SK-N-SH treated with all-trans-retinoic acid at 6 μM for 48 hours (cell line): ENCODE measurements around the gene TDRD9.

Experiments used
- ATAC-seq: fragments of 200-7000 bp; cut with Tn5 transposase; 3 replicates; pipeline ENCODE4 v1.9.1; 2020; ENCODE audit warnings: mild to moderate bottlenecking, moderate library complexity
- ARNTL ChIP-seq: fragments of 450-650 bp; formaldehyde crosslinking; IDR thresholded peaks from 2 replicates; pipeline ENCODE4 v1.5.0; 2020; ENCODE audit warnings: low read depth, mild to moderate bottlenecking, moderate library complexity, borderline replicate concordance
- BACH2 ChIP-seq: fragments of 250-450 bp; sonication (Bioruptor Pico); IDR thresholded peaks from 2 replicates; pipeline ENCODE4 v1.9.0; 2021; ENCODE audit warnings: mild to moderate bottlenecking, borderline replicate concordance
- ESRRG ChIP-seq: fragments of 250-450 bp; sonication (Bioruptor Pico); IDR thresholded peaks from 2 replicates; pipeline ENCODE4 v1.6.1; 2021; ENCODE audit warnings: mild to moderate bottlenecking
- GLIS3 ChIP-seq: fragments of 250-450 bp; sonication (Bioruptor Pico); IDR thresholded peaks from 2 replicates; pipeline ENCODE4 v1.5.0; 2020; ENCODE audit warnings: mild to moderate bottlenecking, moderate library complexity
- OSR1 ChIP-seq: fragments of 250-450 bp; sonication (Bioruptor Pico); IDR thresholded peaks from 2 replicates; pipeline ENCODE4 v1.8.0; 2022; ENCODE audit warnings: moderate library complexity, mild to moderate bottlenecking, inconsistent platforms
- PPARA ChIP-seq: fragments of 250-450 bp; sonication (Bioruptor Pico); IDR thresholded peaks from 2 replicates; pipeline ENCODE4 v1.5.0; 2020; ENCODE audit warnings: mild to moderate bottlenecking, borderline replicate concordance
- RARB ChIP-seq: fragments of 250-450 bp; sonication (Bioruptor Pico); IDR thresholded peaks from 2 replicates; pipeline ENCODE4 v1.8.0; 2021; ENCODE audit warnings: mild to moderate bottlenecking, moderate library complexity
- SNAI2 ChIP-seq: fragments of 250-450 bp; sonication (Bioruptor Pico); IDR thresholded peaks from 2 replicates; pipeline ENCODE4 v1.5.0; 2020; ENCODE audit warnings: mild to moderate bottlenecking, moderate library complexity
- TCF4 ChIP-seq: fragments of 250-450 bp; sonication (Bioruptor Pico); IDR thresholded peaks from 2 replicates; pipeline ENCODE4 v1.8.0; 2021; ENCODE audit warnings: mild to moderate bottlenecking, moderate library complexity, borderline replicate concordance
- TOX ChIP-seq: fragments of 250-450 bp; sonication (Bioruptor Pico); IDR thresholded peaks from 2 replicates; pipeline ENCODE4 v1.8.0; 2021; ENCODE audit warnings: mild to moderate bottlenecking, moderate library complexity, borderline replicate concordance
- ZC3H10 ChIP-seq: fragments of 250-450 bp; sonication (Bioruptor Pico); IDR thresholded peaks from 2 replicates; pipeline ENCODE4 v1.5.1; 2021; ENCODE audit warnings: mild to moderate bottlenecking, moderate library complexity
- ZFP3 ChIP-seq: fragments of 250-450 bp; sonication (Bioruptor Pico); IDR thresholded peaks from 2 replicates; pipeline ENCODE4 v1.5.0; 2020; ENCODE audit warnings: mild to moderate bottlenecking, moderate library complexity
- ZFP30 ChIP-seq: fragments of 450-650 bp; formaldehyde crosslinking; IDR thresholded peaks from 2 replicates; pipeline ENCODE4 v1.5.0; 2022; ENCODE audit warnings: mild to moderate bottlenecking, moderate library complexity
- ZNF70 ChIP-seq: fragments of 450-650 bp; formaldehyde crosslinking; IDR thresholded peaks from 2 replicates; pipeline ENCODE4 v1.5.0; 2020; ENCODE audit warnings: mild to moderate bottlenecking, moderate library complexity
- ZNF8 ChIP-seq: fragments of 450-650 bp; formaldehyde crosslinking; IDR thresholded peaks from 2 replicates; pipeline ENCODE4 v1.5.0; 2020; ENCODE audit warnings: mild to moderate bottlenecking, moderate library complexity
- TF ChIP-seq, protein P1 (sequence below): fragments of 250-450 bp; sonication (Bioruptor Pico); IDR thresholded peaks from 2 replicates; pipeline ENCODE4 v1.8.0; 2020; ENCODE audit warnings: mild to moderate bottlenecking, moderate library complexity, borderline replicate concordance
- TF ChIP-seq, protein P2 (sequence below): fragments of 250-450 bp; sonication (Bioruptor Pico); IDR thresholded peaks from 2 replicates; pipeline ENCODE4 v1.8.0; 2021; ENCODE audit warnings: low read depth, mild to moderate bottlenecking, moderate library complexity, borderline replicate concordance
- TF ChIP-seq, protein P3 (sequence below): fragments of 250-450 bp; sonication (Bioruptor Pico); IDR thresholded peaks from 2 replicates; pipeline ENCODE4 v1.5.1; 2020; ENCODE audit warnings: low read depth, mild to moderate bottlenecking, moderate library complexity
- TF ChIP-seq, protein P4 (sequence below): fragments of 250-450 bp; sonication (Bioruptor Pico); IDR thresholded peaks from 2 replicates; pipeline ENCODE4 v1.5.1; 2021; ENCODE audit warnings: mild to moderate bottlenecking, moderate library complexity
- TF ChIP-seq, protein P5 (sequence below): fragments of 250-450 bp; sonication (Bioruptor Pico); IDR thresholded peaks from 2 replicates; pipeline ENCODE4 v1.5.0; 2020; ENCODE audit warnings: mild to moderate bottlenecking, moderate library complexity

The TDRD9 gene

DNA sequence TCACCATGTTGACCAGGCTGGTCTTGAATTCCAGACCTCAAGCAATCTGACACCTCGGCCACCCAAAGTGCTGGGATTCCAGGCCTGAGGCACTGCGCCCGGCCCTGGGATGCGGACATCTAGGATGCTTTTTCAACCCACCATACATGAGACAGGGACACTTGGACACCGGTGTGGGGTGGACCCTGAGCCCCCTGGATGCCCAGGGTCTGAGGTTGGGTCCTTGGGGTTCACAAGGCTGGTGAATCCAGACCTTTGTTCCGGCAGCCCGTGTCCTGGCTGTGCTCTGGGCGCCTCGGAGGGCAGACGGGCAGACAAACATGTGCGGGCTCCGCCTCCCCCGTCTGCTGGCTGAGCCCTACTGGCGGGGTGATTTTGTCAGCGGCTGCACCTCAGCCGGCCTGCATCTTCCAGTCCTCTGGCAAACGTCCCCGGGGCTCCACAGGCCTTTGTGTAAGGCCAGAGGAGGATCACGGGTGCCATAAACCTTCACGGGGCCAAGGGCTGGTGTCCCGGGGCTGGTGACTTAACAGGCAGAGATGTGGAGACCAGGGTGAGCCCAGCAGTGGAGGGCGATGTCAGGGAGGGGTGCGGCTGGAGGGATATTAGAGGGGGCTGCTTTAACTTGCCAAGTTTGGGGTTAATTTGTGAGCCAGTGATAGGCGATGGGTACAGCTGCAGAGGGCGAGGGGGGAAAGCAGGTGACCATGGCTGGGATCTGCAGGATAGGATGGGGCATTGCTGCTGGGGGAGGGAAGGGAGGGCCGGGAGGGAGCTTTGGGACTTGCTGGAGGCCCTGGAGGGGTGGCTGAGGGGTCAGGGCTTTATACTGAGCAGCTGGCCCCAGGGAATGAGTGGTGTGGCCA lies 163.0 kb downstream of the TDRD9 start (continued):
- TF ChIP-seq ESRRG (CRISPR knock-in tag), result no peak
- TF ChIP-seq ZFP30 (CRISPR knock-in tag), result no peak
- TF ChIP-seq PPARA (CRISPR knock-in tag), result no peak
- TF ChIP-seq, protein P1, sequence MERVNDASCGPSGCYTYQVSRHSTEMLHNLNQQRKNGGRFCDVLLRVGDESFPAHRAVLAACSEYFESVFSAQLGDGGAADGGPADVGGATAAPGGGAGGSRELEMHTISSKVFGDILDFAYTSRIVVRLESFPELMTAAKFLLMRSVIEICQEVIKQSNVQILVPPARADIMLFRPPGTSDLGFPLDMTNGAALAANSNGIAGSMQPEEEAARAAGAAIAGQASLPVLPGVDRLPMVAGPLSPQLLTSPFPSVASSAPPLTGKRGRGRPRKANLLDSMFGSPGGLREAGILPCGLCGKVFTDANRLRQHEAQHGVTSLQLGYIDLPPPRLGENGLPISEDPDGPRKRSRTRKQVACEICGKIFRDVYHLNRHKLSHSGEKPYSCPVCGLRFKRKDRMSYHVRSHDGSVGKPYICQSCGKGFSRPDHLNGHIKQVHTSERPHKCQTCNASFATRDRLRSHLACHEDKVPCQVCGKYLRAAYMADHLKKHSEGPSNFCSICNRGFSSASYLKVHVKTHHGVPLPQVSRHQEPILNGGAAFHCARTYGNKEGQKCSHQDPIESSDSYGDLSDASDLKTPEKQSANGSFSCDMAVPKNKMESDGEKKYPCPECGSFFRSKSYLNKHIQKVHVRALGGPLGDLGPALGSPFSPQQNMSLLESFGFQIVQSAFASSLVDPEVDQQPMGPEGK (CRISPR knock-in tag), result no peak

DNA sequence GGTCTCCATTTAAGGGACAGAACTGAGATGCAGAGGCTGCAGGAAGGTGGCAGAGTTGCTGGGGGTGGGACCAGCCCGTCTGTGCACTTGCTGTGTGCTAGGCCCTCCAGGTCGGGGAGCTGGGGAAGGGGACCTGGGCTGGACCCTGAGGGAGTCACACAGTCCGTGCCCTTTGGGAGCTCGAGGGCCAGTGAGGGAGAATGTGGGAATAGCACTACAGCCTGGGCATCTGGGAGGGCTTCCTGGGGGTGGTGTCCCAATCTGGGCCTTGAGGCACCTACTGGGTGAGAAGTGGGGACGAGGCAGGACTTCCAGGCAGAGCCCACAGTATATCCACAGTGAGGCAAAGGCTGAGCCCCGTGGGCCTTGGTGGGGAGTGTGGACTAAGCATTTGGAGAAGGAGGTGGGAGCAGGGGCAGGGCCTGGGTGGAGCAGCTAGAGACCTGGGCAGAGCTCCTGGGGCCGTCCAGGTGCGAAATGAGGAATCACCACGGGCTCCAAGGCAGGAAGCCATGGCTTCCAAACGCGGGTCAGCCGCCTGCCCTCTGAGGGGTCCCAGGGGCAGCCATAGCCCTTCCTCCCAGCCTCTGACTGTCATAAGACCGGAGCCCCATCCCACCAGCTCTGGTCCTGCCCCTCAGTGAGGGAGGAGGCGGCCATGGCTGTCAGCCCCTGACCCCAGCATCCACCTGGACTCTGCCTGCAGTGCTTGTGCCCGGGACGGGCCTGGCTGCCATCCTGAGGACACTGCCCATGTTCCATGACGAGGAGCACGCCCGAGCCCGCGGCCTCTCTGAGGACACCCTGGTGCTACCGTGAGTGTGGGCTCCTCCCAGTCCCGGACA lies 163.9 kb downstream of the TDRD9 start:
- ATAC-seq, result no peak
- TF ChIP-seq ZNF8, result no peak
- TF ChIP-seq SNAI2 (CRISPR knock-in tag), result no peak
- TF ChIP-seq GLIS3 (CRISPR knock-in tag), result no peak
- no peak for TF ChIP-seq TCF4 (CRISPR knock-in tag)
- TF ChIP-seq ZFP3 (CRISPR knock-in tag), result no peak
- TF ChIP-seq, protein P2, sequence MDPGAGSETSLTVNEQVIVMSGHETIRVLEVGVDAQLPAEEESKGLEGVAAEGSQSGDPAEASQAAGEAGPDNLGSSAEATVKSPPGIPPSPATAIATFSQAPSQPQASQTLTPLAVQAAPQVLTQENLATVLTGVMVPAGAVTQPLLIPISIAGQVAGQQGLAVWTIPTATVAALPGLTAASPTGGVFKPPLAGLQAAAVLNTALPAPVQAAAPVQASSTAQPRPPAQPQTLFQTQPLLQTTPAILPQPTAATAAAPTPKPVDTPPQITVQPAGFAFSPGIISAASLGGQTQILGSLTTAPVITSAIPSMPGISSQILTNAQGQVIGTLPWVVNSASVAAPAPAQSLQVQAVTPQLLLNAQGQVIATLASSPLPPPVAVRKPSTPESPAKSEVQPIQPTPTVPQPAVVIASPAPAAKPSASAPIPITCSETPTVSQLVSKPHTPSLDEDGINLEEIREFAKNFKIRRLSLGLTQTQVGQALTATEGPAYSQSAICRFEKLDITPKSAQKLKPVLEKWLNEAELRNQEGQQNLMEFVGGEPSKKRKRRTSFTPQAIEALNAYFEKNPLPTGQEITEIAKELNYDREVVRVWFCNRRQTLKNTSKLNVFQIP (CRISPR knock-in tag), result no peak
- TF ChIP-seq ZC3H10 (CRISPR knock-in tag), result no peak
- TF ChIP-seq ESRRG (CRISPR knock-in tag), result no peak
- TF ChIP-seq, protein P3, sequence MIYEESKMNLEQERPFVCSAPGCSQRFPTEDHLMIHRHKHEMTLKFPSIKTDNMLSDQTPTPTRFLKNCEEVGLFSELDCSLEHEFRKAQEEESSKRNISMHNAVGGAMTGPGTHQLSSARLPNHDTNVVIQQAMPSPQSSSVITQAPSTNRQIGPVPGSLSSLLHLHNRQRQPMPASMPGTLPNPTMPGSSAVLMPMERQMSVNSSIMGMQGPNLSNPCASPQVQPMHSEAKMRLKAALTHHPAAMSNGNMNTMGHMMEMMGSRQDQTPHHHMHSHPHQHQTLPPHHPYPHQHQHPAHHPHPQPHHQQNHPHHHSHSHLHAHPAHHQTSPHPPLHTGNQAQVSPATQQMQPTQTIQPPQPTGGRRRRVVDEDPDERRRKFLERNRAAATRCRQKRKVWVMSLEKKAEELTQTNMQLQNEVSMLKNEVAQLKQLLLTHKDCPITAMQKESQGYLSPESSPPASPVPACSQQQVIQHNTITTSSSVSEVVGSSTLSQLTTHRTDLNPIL (CRISPR knock-in tag), result no peak
- no peak for TF ChIP-seq ZNF70 (CRISPR knock-in tag)
- no peak for TF ChIP-seq BACH2 (CRISPR knock-in tag)
- no peak for TF ChIP-seq ARNTL
- no peak for TF ChIP-seq OSR1 (CRISPR knock-in tag)
- TF ChIP-seq, protein P4, sequence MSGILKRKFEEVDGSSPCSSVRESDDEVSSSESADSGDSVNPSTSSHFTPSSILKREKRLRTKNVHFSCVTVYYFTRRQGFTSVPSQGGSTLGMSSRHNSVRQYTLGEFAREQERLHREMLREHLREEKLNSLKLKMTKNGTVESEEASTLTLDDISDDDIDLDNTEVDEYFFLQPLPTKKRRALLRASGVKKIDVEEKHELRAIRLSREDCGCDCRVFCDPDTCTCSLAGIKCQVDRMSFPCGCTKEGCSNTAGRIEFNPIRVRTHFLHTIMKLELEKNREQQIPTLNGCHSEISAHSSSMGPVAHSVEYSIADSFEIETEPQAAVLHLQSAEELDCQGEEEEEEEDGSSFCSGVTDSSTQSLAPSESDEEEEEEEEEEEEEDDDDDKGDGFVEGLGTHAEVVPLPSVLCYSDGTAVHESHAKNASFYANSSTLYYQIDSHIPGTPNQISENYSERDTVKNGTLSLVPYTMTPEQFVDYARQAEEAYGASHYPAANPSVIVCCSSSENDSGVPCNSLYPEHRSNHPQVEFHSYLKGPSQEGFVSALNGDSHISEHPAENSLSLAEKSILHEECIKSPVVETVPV (CRISPR knock-in tag), result no peak
- no peak for TF ChIP-seq RARB (CRISPR knock-in tag)
- TF ChIP-seq, protein P5, sequence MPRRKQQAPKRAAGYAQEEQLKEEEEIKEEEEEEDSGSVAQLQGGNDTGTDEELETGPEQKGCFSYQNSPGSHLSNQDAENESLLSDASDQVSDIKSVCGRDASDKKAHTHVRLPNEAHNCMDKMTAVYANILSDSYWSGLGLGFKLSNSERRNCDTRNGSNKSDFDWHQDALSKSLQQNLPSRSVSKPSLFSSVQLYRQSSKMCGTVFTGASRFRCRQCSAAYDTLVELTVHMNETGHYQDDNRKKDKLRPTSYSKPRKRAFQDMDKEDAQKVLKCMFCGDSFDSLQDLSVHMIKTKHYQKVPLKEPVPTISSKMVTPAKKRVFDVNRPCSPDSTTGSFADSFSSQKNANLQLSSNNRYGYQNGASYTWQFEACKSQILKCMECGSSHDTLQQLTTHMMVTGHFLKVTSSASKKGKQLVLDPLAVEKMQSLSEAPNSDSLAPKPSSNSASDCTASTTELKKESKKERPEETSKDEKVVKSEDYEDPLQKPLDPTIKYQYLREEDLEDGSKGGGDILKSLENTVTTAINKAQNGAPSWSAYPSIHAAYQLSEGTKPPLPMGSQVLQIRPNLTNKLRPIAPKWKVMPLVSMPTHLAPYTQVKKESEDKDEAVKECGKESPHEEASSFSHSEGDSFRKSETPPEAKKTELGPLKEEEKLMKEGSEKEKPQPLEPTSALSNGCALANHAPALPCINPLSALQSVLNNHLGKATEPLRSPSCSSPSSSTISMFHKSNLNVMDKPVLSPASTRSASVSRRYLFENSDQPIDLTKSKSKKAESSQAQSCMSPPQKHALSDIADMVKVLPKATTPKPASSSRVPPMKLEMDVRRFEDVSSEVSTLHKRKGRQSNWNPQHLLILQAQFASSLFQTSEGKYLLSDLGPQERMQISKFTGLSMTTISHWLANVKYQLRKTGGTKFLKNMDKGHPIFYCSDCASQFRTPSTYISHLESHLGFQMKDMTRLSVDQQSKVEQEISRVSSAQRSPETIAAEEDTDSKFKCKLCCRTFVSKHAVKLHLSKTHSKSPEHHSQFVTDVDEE (CRISPR knock-in tag), result no peak
- no peak for TF ChIP-seq PPARA (CRISPR knock-in tag)

DNA sequence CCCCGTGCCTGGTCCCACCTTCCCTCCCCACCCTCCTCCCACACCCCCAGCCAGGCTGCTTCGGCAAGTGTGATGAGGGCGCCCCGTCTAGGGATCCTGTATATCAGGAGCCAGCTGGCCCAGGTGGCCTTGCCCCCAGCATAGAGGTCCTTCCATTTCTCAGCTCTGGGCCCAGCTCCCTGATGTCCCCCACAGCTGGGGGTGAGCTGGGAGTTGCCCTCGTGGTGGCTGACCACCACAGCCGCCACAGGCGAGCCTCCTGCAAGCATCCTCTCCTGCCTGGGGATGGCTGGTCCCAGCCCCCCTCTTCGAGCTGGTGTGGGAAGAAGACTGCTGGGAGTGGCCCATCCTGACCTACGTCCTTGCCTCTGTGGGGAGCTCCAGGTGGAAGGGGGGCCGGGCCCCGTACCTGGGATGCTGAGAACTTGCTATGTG lies 164.7 kb downstream of the TDRD9 start:
- no peak for TF ChIP-seq BACH2 (CRISPR knock-in tag)
- no peak for TF ChIP-seq PPARA (CRISPR knock-in tag)
- no peak for TF ChIP-seq TOX
- no peak for ATAC-seq
